HG03439 (cell line): ENCODE measurements around the gene PNPO.

ENCODE experiments used
- ATAC-seq: cut with Tn5 transposase; IDR thresholded peaks from one replicate; pipeline ENCODE4 v1.9.1; 2021; ENCODE audit warnings: mild to moderate bottlenecking, moderate library complexity; ENCODE audit not compliant: unreplicated experiment

The PNPO gene

DNA sequence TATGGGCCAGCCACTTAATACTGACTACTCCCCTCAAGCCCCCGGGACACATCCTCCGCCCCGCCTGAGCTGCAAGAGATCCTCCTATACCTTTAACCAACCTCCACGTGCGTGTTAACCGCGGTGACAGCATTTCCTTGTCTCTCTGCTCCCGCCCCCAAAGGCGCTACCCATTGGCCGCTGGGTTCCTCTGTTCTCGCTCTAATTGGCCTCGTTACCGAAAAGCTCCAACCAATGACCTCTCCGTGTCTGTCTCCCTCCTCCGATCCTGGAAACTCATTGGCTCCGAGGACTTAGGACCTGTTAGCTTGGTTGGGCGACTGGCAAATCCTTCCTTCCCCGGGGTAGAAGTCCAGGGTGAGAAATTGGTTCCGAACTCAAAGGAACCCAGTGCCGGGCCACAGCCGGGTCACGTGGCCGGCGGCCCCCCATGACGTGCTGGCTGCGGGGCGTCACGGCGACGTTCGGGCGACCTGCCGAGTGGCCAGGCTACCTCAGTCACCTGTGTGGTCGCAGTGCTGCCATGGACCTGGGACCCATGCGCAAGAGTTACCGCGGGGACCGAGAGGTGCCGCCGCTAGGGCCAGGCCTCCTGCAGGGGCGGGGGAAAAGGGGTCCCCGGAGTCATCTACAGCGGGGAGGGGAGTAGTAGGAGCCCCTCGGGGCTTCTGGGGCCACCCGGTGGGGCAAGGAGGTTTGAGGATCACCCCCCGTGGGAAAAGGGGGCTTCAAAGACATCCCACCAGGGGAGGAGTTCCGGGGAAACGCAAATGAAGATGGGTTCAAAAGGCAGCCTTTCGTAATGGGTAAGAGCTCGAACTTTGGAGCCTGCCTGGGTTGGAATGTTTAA, at the start of gene PNPO:
Gene PNPO (plus strand): TSS at position 326 of the 850 bp plus-strand sequence. CDS start 105 bp downstream, at position 431.
- ATAC-seq: peak; percentile 93

- ATAC-seq: no peak
These were observed 46.6 kb upstream of the PNPO start for GRCh38 chr17:47894498-47895346.

GRCh38 chr17:47895347-47895855, 46.0 kb upstream of the PNPO start:
- ATAC-seq: no peak

DNA sequence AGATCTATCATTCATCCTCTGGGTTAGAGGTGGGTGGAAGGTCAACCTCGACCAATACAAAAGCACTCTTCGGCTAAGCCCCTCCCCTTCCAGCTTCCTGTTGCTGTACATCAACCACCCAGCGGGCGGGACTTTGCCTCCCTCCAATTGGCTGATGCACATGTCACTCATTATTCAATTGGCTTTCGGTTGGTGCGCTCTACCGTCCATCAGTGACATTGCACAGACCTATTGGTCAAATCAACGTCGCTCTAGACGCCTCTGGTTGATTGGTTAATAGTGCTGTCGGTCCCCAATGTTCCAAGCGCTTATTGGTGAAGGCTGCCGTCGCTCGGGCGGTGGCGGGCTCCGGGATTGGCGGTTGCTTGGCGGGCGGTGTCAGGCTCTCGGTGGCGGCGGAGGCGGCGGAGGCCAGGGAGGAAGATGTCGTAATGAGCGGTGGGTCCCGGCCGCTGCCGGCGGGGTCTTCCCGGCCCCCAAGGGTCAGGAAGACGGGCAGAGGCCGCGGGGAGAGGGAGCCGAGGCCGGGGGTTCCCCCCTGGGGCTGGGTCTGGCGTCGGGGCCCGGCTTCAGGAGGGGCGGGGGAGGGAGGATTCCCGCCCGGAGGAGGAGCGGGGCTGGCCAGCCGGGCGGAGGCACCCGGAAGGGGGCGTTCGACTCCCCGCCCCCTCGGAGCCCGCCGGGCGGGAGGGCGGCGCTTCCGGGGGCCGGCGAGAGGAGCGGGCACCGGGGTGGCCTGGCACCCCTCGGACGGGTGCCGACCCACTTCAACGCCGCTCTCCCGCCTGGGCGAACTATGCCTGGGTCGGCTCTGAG, 45.3 kb upstream of the PNPO start, which contains the start of gene SP2:
Gene SP2 (plus strand): TSS at position 381 of the 816 bp plus-strand sequence. CDS start 51 bp downstream, at position 432.
- peak; percentile 91 for ATAC-seq

- ATAC-seq: no peak
These were observed 44.5 kb upstream of the PNPO start for GRCh38 chr17:47896672-47897490.

DNA sequence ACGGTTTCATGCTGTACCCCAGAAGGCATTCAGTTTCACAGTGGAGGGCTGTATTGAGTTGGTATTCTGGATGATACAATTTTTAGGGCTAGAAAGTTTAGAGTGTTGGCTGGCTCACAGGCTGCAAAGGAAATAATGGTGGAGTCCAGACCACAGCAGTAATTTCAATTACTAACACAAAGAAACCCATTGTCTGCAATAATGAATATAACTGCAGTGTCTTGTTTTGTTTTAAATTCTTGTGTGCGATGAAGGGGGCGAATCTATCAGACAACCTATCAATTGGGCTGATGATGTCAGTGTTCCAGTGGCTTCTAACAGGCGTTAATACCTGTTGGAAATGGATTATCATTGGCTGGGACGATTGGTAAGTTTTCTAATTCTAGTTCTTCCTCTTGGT, 43.8 kb upstream of the PNPO start:
- no peak for ATAC-seq

GRCh38 chr17:47898241-47898640, 43.1 kb upstream of the PNPO start:
- no peak for ATAC-seq

GRCh38 chr17:47899643-47900042, 41.7 kb upstream of the PNPO start:
- ATAC-seq: no peak

GRCh38 chr17:47901423-47901822, 39.9 kb upstream of the PNPO start:
- ATAC-seq: no peak

GRCh38 chr17:47902039-47902744, 39.2 kb upstream of the PNPO start:
- ATAC-seq: no peak

DNA sequence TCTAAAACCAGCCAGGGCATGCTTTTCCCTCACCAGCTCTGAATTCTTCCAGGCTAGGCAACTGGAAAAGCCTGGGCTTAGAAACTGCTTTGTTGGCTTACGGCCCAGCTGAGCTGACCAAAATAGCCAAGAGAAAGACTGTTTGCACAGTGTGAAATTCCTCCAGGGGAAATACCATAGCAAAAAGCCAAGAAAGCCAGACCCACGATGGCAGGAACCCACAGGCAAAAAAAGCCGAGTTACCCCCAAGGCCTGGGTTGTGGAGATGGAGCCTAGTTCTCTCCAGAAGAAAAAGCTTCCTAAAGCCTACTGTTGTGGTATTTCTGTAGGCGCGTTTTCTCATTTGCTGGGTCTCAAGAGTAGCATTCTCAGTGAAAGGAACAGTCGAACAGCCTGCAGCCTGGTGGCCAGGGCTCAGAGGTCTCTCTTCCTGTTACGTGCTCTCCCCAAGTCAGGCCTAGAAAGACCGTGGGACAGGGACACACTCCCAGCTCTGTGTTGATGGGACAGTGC, 36.1 kb upstream of the PNPO start:
- no peak for ATAC-seq

GRCh38 chr17:47906443-47906842, 34.9 kb upstream of the PNPO start:
- ATAC-seq: no peak

DNA sequence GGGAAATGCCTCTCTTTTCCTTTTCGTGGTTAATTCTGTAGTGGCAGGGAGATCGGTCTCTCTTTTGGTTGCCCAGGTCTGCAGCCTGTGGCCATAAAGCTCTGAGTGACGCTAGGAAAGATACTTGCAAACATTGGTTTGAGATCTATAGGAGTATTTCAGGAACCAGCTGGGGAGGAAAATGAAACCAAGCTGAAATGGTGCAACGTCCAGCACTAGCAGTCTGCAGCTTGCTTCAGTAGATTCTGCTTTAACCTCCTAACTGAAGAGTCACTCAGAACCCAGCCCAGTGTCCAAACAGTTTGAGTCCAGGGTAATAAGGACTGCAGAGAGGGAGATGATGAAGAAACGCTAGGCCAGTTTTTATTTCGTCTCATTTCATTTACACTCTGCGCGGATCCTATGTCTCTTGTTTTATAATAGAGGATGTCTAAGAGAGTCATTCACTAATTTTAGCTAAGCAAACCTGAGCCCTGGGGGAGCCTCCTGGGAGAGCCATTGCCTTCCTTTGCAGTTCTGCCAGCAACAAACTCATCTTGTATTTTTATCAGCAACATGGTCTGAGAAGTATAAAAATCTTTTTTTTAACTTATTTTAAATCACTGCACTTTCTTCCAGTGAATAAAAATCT, 33.3 kb upstream of the PNPO start:
- ATAC-seq: no peak

DNA sequence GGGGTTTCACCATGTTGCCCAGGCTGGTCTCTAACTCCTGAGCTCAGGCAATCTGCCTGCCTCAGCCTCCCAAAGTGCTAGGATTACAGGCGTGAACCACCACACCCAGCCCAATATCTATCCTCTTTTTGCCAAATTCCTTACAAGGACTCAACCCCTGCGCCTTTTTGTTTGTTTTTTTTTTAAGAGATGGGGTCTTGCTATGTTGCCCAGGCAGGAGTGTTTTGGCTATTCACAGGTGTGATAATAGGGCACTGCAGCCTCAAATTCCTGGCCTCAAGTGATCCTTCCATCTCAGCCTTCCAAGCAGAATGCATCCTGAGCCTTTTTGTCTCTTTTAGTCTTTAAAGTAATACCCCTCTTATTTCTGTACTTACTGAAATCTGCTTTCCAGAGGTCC, 28.3 kb upstream of the PNPO start:
- no peak for ATAC-seq

DNA sequence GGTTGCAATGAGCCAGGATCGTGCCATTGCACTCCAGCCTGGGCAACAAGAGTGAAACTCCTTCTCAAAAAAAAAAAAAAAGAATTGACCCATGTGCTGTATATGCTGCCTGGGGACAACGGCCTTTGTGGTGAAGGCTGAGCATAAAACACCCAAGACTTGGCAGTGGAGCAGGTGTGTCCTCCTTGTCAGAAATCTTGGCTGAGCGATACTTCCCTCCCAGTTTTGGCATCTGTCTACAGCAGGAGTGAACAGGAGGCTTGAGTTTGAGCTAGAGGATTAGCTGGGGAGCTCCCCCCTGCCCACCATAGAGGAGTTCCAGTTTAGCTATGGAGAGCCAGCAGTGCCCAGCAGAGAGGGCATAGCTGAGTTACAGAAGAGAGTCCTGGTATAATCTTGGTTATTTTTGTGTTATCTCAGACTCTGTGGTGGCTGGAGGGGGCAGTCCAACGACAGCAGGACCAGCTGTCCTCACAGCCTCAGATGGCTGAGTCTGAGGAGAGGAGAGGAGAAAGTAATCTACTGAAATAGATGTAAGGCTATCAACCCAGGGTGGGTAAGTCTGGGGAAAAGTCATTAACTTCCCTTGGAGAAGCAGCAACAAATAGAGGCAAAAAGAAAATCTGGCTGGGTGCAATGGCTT, 26.9 kb upstream of the PNPO start:
- ATAC-seq: no peak

DNA sequence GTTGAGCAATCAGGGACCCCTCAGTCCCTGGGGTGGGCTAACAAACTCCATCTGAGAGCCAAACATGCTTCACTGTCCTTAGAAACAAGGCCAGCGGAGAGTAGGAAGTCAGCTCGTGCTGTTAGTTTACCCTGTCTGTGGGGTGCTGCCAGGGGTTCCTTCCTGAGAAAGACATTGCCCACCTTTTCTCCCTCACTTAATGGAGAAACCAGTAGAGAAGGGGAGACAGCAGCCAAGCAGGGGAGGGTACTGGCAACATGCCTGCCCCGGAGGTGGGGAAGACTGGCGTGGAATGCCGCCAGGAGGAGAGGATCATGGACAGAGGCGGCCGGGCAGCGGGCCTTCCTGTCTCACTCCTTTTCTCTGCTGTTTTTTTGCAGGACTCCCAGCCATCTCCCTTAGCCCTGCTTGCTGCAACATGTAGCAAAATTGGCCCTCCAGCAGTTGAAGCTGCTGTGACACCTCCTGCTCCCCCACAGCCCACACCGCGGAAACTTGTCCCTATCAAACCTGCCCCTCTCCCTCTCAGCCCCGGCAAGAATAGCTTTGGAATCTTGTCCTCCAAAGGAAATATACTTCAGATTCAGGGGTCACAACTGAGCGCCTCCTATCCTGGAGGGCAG, 25.5 kb upstream of the PNPO start:
- no peak for ATAC-seq

GRCh38 chr17:47916489-47917208, 24.7 kb upstream of the PNPO start:
- ATAC-seq: no peak
